Uterus (tissue), 2 donors: ENCODE data around the gene THRB.

ENCODE experiments used
- CTCF ChIP-seq, 4 experiments: fragments of 200-600 bp in 2 of 4; fragments of 450-650 bp in 2 of 4; sonication (generic) in 2 of 4; IDR thresholded peaks; one replicate each; pipeline ENCODE4 v1.5.1; 2016 to 2019; ENCODE audit warnings: antibody characterized with exemption in 4 of 4, mild to moderate bottlenecking in 2 of 4, moderate library complexity in 1 of 4
- POLR2A ChIP-seq, 2 donors: fragments of 450-650 bp; IDR thresholded peaks; one replicate each; pipeline ENCODE4 v1.6.1; 2016; ENCODE audit warnings: antibody characterized with exemption in 2 of 2, mild to moderate bottlenecking in 1 of 2, moderate library complexity in 1 of 2

- TF ChIP-seq POLR2A (IDR thresholded peaks at IDR 0.05) (no peak), CTCF (IDR thresholded peaks at IDR 0.05) (no peak)
Measured at GRCh38 chr3:24539699-24540098, 45.0 kb upstream of the THRB start.
